H1 (cell line): ENCODE data around the gene TLNRD1. TPM values are rescaled to one million over a fixed set of nuclear protein-coding genes. Genes with fewer than 3 reads are reported as not detected.

Experiments
- CTCF ChIA-PET: fragments of 300-600 bp; sonication (Branson Sonifier 250); formaldehyde crosslinking; loops from one replicate; lab custom pipeline; 2021; ENCODE audit not compliant: partially characterized antibody; lab: Charles Lee
- POLR2A ChIA-PET: fragments of 300-600 bp; sonication (Branson Sonifier 250); formaldehyde crosslinking; loops from one replicate; lab custom pipeline; 2021; ENCODE audit warnings: inconsistent platforms; ENCODE audit not compliant: partially characterized antibody; lab: Charles Lee
- DNase-seq, 2 experiments: peaks; one replicate each; pipeline versions ENCODE4 v3.0.0 to v3.0.0-alpha.2; 2010 to 2022; ENCODE audit warnings: low spot score in 2 of 2, low read depth in 1 of 2, mixed read lengths in 1 of 2
- FAIRE-seq: peaks from 2 replicates; lab custom pipeline; 2011; peaks lifted over from hg19 to GRCh38; lab: Jason Lieb, UNC
- H2AFZ ChIP-seq: 2 replicates; pipeline ENCODE4 v1.8.1; 2012; ENCODE audit warnings: low read length, inconsistent platforms
- H2AK5ac ChIP-seq: 2 replicates; pipeline ENCODE4 v1.6.1; 2013; ENCODE audit warnings: low read depth, low read length
- H2BK120ac ChIP-seq: replicated peaks from 2 replicates; pipeline ENCODE3; 2013; ENCODE audit warnings: low read depth, low read length, inconsistent platforms
- H2BK12ac ChIP-seq: 2 replicates; pipeline ENCODE4 v1.6.1; 2013; ENCODE audit warnings: low read depth, low read length
- H2BK15ac ChIP-seq: 2 replicates; pipeline ENCODE4 v1.6.1; 2013; ENCODE audit warnings: low read length
- H2BK20ac ChIP-seq: 2 replicates; pipeline ENCODE4 v1.6.1; 2013; ENCODE audit warnings: low read length
- H2BK5ac ChIP-seq: 2 replicates; pipeline ENCODE4 v1.6.1; 2013; ENCODE audit warnings: low read depth, low read length
- H3K14ac ChIP-seq: 2 replicates; pipeline ENCODE4 v1.6.1; 2013; ENCODE audit warnings: inconsistent platforms; ENCODE audit not compliant: insufficient read length
- H3K18ac ChIP-seq: 2 replicates; pipeline ENCODE4 v1.6.1; 2013; ENCODE audit warnings: low read length; ENCODE audit errors: extremely low read depth
- H3K23ac ChIP-seq: 2 replicates; pipeline ENCODE4 v1.6.1; 2013; ENCODE audit warnings: inconsistent platforms; ENCODE audit not compliant: insufficient read length
- H3K23me2 ChIP-seq: 2 replicates; pipeline ENCODE4 v1.6.1; 2013; ENCODE audit warnings: low read depth, low read length
- H3K27ac ChIP-seq: 2 replicates; pipeline ENCODE4 v1.6.1; 2011; ENCODE audit warnings: low read depth, low read length, inconsistent platforms
- H3K27me3 ChIP-seq, 4 experiments: replicated peaks in 1 of 4; 1 replicate in 1 of 4; 2 replicates in 3 of 4; pipeline versions ENCODE4 v1.6.1 to v1.8.1; 2011 to 2013; ENCODE audit warnings: low read length in 3 of 4, mild to moderate bottlenecking in 3 of 4, inconsistent platforms in 2 of 4, mixed read lengths in 2 of 4, moderate library complexity in 1 of 4; ENCODE audit not compliant: control insufficient read depth in 3 of 4, insufficient read depth in 3 of 4; ENCODE audit errors: extremely low read depth in 1 of 4
- H3K36me3 ChIP-seq, 4 experiments: 2 replicates each; pipeline versions ENCODE4 v1.6.1 to v1.8.1; 2011 to 2013; ENCODE audit warnings: mild to moderate bottlenecking in 4 of 4, low read length in 3 of 4, moderate library complexity in 2 of 4, control low read depth in 1 of 4, inconsistent platforms in 1 of 4; ENCODE audit not compliant: insufficient read depth in 4 of 4, control insufficient read depth in 2 of 4
- H3K4ac ChIP-seq: replicated peaks from 2 replicates; pipeline ENCODE3; 2013; ENCODE audit warnings: low read length, low read depth, mixed read lengths, inconsistent platforms; ENCODE audit not compliant: insufficient read length
- H3K4me1 ChIP-seq, 4 experiments: replicated peaks in 1 of 4; 1 replicate in 1 of 4; 2 replicates in 3 of 4; pipeline versions ENCODE4 v1.6.1 to v1.8.1; 2011 to 2013; ENCODE audit warnings: low read length in 3 of 4, inconsistent platforms in 2 of 4, mixed read lengths in 1 of 4; ENCODE audit not compliant: insufficient read depth in 4 of 4, control insufficient read depth in 3 of 4
- H3K4me2 ChIP-seq, 2 experiments: 2 replicates each; pipeline versions ENCODE4 v1.6.1 to v1.8.1; 2011 to 2013; ENCODE audit warnings: low read depth in 2 of 2, low read length in 2 of 2, control low read depth in 1 of 2, inconsistent platforms in 1 of 2, mild to moderate bottlenecking in 1 of 2; ENCODE audit not compliant: insufficient read depth in 1 of 2
- H3K4me3 ChIP-seq, 4 experiments: fragments of 200-600, 300-600 bp in 1 of 4; sonication (generic), shearing (Covaris generic), sonication (Bioruptor Twin) in 1 of 4; 2 replicates each; pipeline versions ENCODE4 v1.5.1 to v1.8.1; 2011 to 2016; ENCODE audit warnings: low read length in 4 of 4, low read depth in 3 of 4, control low read depth in 2 of 4, inconsistent platforms in 2 of 4, mild to moderate bottlenecking in 2 of 4, mixed read lengths in 1 of 4, moderate library complexity in 1 of 4; ENCODE audit not compliant: insufficient read depth in 2 of 4; ENCODE audit errors: extremely low read depth in 1 of 4
- H3K56ac ChIP-seq: replicated peaks from 2 replicates; pipeline ENCODE3; 2013; ENCODE audit warnings: low read depth, mild to moderate bottlenecking, mixed read lengths, low read length, inconsistent platforms; ENCODE audit not compliant: insufficient read length
- H3K79me1 ChIP-seq: 2 replicates; pipeline ENCODE4 v1.6.1; 2013; ENCODE audit warnings: low read depth, low read length, control low read depth
- H3K79me2 ChIP-seq, 2 experiments: 2 replicates each; pipeline versions ENCODE4 v1.6.1 to v1.8.1; 2012 to 2013; ENCODE audit warnings: low read length in 2 of 2, mild to moderate bottlenecking in 2 of 2, inconsistent platforms in 1 of 2; ENCODE audit not compliant: insufficient read depth in 2 of 2, control insufficient read depth in 1 of 2
- H3K9ac ChIP-seq, 4 experiments: replicated peaks in 1 of 4; 1 replicate in 1 of 4; 2 replicates in 3 of 4; pipeline versions ENCODE4 v1.6.1 to v1.8.1; 2011 to 2013; ENCODE audit warnings: low read depth in 3 of 4, low read length in 3 of 4, control low read depth in 2 of 4, mild to moderate bottlenecking in 2 of 4, moderate library complexity in 2 of 4, inconsistent platforms in 1 of 4; ENCODE audit errors: extremely low read depth in 1 of 4
- H3K9me3 ChIP-seq, 2 experiments: 2 replicates each; pipeline versions ENCODE4 v1.6.1 to v1.8.1; 2012 to 2013; ENCODE audit warnings: mild to moderate bottlenecking in 2 of 2, moderate library complexity in 2 of 2, control low read depth in 1 of 2, inconsistent platforms in 1 of 2, low read depth in 1 of 2, low read length in 1 of 2, mixed read lengths in 1 of 2; ENCODE audit not compliant: insufficient read depth in 2 of 2
- H4K20me1 ChIP-seq, 2 experiments: replicated peaks in 1 of 2; 2 replicates each; pipeline versions ENCODE3 to v1.8.1; 2011 to 2013; ENCODE audit warnings: inconsistent platforms in 2 of 2, low read length in 2 of 2, mild to moderate bottlenecking in 1 of 2; ENCODE audit not compliant: insufficient read depth in 2 of 2, control insufficient read depth in 1 of 2
- H4K5ac ChIP-seq: 2 replicates; pipeline ENCODE4 v1.6.1; 2013; ENCODE audit warnings: low read length, low read depth, mixed read lengths, inconsistent platforms; ENCODE audit not compliant: insufficient read length
- H4K8ac ChIP-seq: 2 replicates; pipeline ENCODE4 v1.8.0; 2013; ENCODE audit warnings: mild to moderate bottlenecking, moderate library complexity, low read length, inconsistent platforms; ENCODE audit not compliant: insufficient read depth; ENCODE audit errors: extremely low read depth
- H4K91ac ChIP-seq: replicated peaks from 2 replicates; pipeline ENCODE3; 2013; ENCODE audit warnings: low read length, mixed read lengths, inconsistent platforms; ENCODE audit not compliant: insufficient read length
- CBX8 ChIP-seq: fragments of 300-800, 300-1000 bp; sonication (generic); IDR thresholded peaks from 2 replicates; pipeline ENCODE4 v1.7.1; 2016; ENCODE audit warnings: low read depth, low read length, borderline replicate concordance
- POU5F1 ChIP-seq: IDR thresholded peaks from 2 replicates; pipeline ENCODE4 v1.6.1; 2011; ENCODE audit warnings: low read depth, mild to moderate bottlenecking, low read length, moderate library complexity
- RAD21 ChIP-seq, 2 experiments: IDR thresholded peaks in 1 of 2; conservative IDR thresholded peaks in 1 of 2; 2 replicates each; pipeline ENCODE4 v1.6.1; 2011; ENCODE audit warnings: low read depth in 2 of 2, low read length in 2 of 2, improper control_type of control experiment in 1 of 2, inconsistent platforms in 1 of 2, mild to moderate bottlenecking in 1 of 2, moderate library complexity in 1 of 2
- SAP30 ChIP-seq: fragments of 300-600 bp; sonication (generic); IDR thresholded peaks from 2 replicates; pipeline ENCODE4 v1.7.1; 2012; ENCODE audit warnings: low read length, moderate library complexity, mild to moderate bottlenecking, inconsistent platforms; ENCODE audit not compliant: insufficient read depth, insufficient replicate concordance
- SUZ12 ChIP-seq: fragments of 200-600 bp; sonication (generic); IDR thresholded peaks from 2 replicates; pipeline ENCODE4 v1.6.1; 2012; ENCODE audit warnings: mild to moderate bottlenecking, inconsistent platforms, low read length, moderate library complexity, mixed read lengths
- WGBS, 2 experiments: shearing (Covaris generic) in 1 of 2; methylation state at CpG; one replicate each; pipeline versions ENCODE4 v1.1.6 to v1.1.7; 2013 to 2015; ENCODE audit warnings: low lambda C conversion rate in 2 of 2, mixed read lengths in 2 of 2, inconsistent platforms in 1 of 2, low coverage in 1 of 2, missing lambda C conversion rate in 1 of 2; ENCODE audit not compliant: insufficient replicate concordance in 2 of 2, insufficient coverage in 1 of 2, insufficient read length in 1 of 2; ENCODE audit errors: extremely low coverage in 1 of 2, missing lambda C conversion rate in 1 of 2; 5-methylcytosine and 5-hydroxymethylcytosine counted together
- polyA plus RNA-seq, 7 experiments: library from polyadenylated mRNA; depleted of rRNA in 3 of 7; stranded (reverse) in 5 of 7; unstranded in 2 of 7; fragments of >200 nt in 5 of 7; fragments of 200-250 nt in 2 of 7; gene quantifications; 1 replicate in 5 of 7; 2 replicates in 1 of 7; 4 replicates in 1 of 7; pipeline versions ENCODE4 v1.2.1 to v1.2.3, GENCODE V29; 2011 to 2013; ENCODE audit warnings: missing spikeins in 2 of 7, mixed read lengths in 2 of 7
- total RNA-seq: library from RNA; stranded (reverse); fragmentation: NEBNext Ultra II Directional; extraction: Animal tissue kit (Norgen Biotek cat#: 25700); gene quantifications from 2 replicates; pipeline ENCODE4 v1.2.1, GENCODE V29; 2021

The TLNRD1 gene
- total and polyA plus RNA-seq, 2 of the 8 experiments (the other 6 are each of a cell fraction or from before 2014, with no cell fraction given), result 12.2 to 20.5 TPM

GRCh38 chr15:81025721-81026370 lies 25.1 kb downstream of the TLNRD1 start:
- Histone ChIP-seq H3K9ac (no peak overlapping the region), H3K4ac (no peak overlapping the region), H2AK5ac (no peak overlapping the region), H3K4me2 (no peak overlapping the region), H4K5ac (no peak overlapping the region), H3K27ac (no peak overlapping the region), H3K4me3 (no peak overlapping the region), H3K79me2 (no peaks in the 10 kb centered on the region), H2BK20ac (no peak overlapping the region), H3K4me1 (peaks cover 2 to 13% (median 10%) of the 10 kb centered on the region in 4 experiments; a peak in 5 of 7 replicates), H4K20me1 (no peaks in the 10 kb centered on the region), H3K9me3 (peaks cover 6 to 7% of the 10 kb centered on the region in 2 experiments), H4K8ac (no peak overlapping the region), H3K27me3 (no peaks in the 10 kb centered on the region; a peak in 1 of 7 replicates), H3K14ac (no peak overlapping the region), H2AFZ (no peak overlapping the region), H2BK120ac (no peak overlapping the region), H3K56ac (no peak overlapping the region), H2BK5ac (no peak overlapping the region), H3K23ac (no peak overlapping the region), H3K79me1 (no peaks in the 10 kb centered on the region), H3K23me2 (no peaks in the 10 kb centered on the region), H3K18ac (no peak overlapping the region), H4K91ac (no peak overlapping the region), H2BK15ac (no peak overlapping the region), H3K36me3 (no peaks in the 10 kb centered on the region), H2BK12ac (no peak overlapping the region)
- no peak for FAIRE-seq
- ChIA-PET POLR2A (interaction anchor here (1.6 to 1.7 kb wide), 2 partner anchors 9 to 24 kb away, joined by 6 to 7 read pairs; no protein-coding TSS in a partner anchor), CTCF (no interaction called here)
- WGBS, 2 experiments, result 90% methylated on average over 4 of the region's 4 CpGs; no CpG with 5 or more reads in 1 of the 2 experiments
- no peak for DNase-seq
- no peak for TF ChIP-seq RAD21 (IDR thresholded peaks at IDR 0.05 in 1 of 2, conservative IDR thresholded peaks at IDR 0.05 in 1 of 2; ENCODE audit: low read depth in 2 of 2, low read length in 2 of 2)
- no peak for TF ChIP-seq POU5F1
- TF ChIP-seq SUZ12, result no peak
- TF ChIP-seq SAP30, result no peak
- no peak for TF ChIP-seq CBX8
